ENCODE results near the gene HSPB3. TPM values are rescaled to one million over a fixed set of nuclear protein-coding genes. Genes with fewer than 3 reads are reported as not detected.

The HSPB3 gene
- total RNA-seq, 2 experiments from 2014 or later: not detected

- H3K4me3 Mint-ChIP-seq: no peak overlapping the region
- H3K27ac Mint-ChIP-seq: no peak overlapping the region
- Histone ChIP-seq H3K36me3 (ENCODE audit: insufficient read depth, low read length) (no peaks in the 10 kb centered on the region), H3K9me3 (ENCODE audit: control insufficient read depth in 1 of 2, insufficient read depth in 1 of 2, low read length in 2 of 2) (no peaks in the 10 kb centered on the region), H3K4me1 (ENCODE audit: insufficient read depth, low read length) (no peaks in the 10 kb centered on the region), H3K4me3 (ENCODE audit: low read length) (no peak overlapping the region), H3K27ac (ENCODE audit: low read depth in 1 of 2, low read length in 2 of 2) (no peak overlapping the region), H3K27me3 (ENCODE audit: control insufficient read depth in 1 of 2, insufficient read depth in 2 of 2, low read length in 2 of 2) (peaks cover 0 to 3% of the 10 kb centered on the region in 2 experiments)
- H3K36me3 Mint-ChIP-seq (ENCODE audit: low read depth): no peaks in the 10 kb centered on the region
- H3K4me1 Mint-ChIP-seq (ENCODE audit: low read depth): no peaks in the 10 kb centered on the region
- ATAC-seq (ENCODE audit: poor library complexity) (no peak), DNase-seq (no peak)
- POLR2A ChIA-PET: no interaction called here
- peaks cover 9% of the 10 kb centered on the region for H3K27me3 Mint-ChIP-seq
- no peak for TF ChIP-seq CTCF (IDR thresholded peaks at IDR 0.05)
- CTCF ChIA-PET: no interaction called here
- intact Hi-C loops (cut with DNase I, micrococcal nuclease): no loop called here
- H3K9me3 Mint-ChIP-seq: no peaks in the 10 kb centered on the region
These were observed 5.6 kb upstream of the HSPB3 start for GRCh38 chr5:54449923-54450322.

DNA sequence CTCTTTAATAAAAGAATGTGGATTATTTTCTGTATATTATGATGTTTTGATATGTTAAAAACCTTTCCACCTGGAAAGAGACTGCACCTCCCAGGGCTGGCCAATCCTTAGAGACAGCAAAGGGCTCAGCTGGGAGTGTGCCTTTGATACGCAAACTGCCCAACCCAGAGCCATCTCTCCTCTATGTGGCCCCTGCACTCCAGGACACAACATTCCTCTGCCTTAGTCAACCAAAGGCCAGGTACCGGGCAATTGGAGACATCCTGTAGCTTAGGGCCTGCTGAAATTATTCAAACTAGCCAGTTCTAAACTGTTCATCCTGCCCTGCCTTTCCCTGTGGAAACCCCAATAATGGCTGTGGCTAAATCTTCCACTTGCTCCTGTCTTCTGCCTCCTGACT lies 5.0 kb upstream of the HSPB3 start:
- H3K4me1 ChIP-seq (ENCODE audit: insufficient read depth, low read length): no peaks in the 10 kb centered on the region
- H3K36me3 ChIP-seq (ENCODE audit: insufficient read depth, low read length): no peaks in the 10 kb centered on the region
- H3K4me3 ChIP-seq (ENCODE audit: low read length): no peak overlapping the region
- TF ChIP-seq CTCF (IDR thresholded peaks at IDR 0.05): no peak
- H3K9me3 ChIP-seq (ENCODE audit: control insufficient read depth in 1 of 2, insufficient read depth in 1 of 2, low read length in 2 of 2): no peaks in the 10 kb centered on the region
- ChIA-PET CTCF (no interaction called here), POLR2A (no interaction called here)
- no peak overlapping the region for H3K27ac Mint-ChIP-seq
- H3K9me3 Mint-ChIP-seq: no peaks in the 10 kb centered on the region
- ATAC-seq (ENCODE audit: poor library complexity) (no peak), DNase-seq (no peak)
- no peak overlapping the region for H3K27ac ChIP-seq (ENCODE audit: low read depth in 1 of 2, low read length in 2 of 2)
- H3K27me3 Mint-ChIP-seq: peaks cover 15% of the 10 kb centered on the region
- H3K4me3 Mint-ChIP-seq: no peak overlapping the region
- intact Hi-C loops (cut with DNase I, micrococcal nuclease): no loop called here
- H3K36me3 Mint-ChIP-seq (ENCODE audit: low read depth): no peaks in the 10 kb centered on the region
- peaks cover 0 to 6% of the 10 kb centered on the region in 2 experiments for H3K27me3 ChIP-seq (ENCODE audit: control insufficient read depth in 1 of 2, insufficient read depth in 2 of 2, low read length in 2 of 2)
- no peaks in the 10 kb centered on the region for H3K4me1 Mint-ChIP-seq (ENCODE audit: low read depth)

DNA sequence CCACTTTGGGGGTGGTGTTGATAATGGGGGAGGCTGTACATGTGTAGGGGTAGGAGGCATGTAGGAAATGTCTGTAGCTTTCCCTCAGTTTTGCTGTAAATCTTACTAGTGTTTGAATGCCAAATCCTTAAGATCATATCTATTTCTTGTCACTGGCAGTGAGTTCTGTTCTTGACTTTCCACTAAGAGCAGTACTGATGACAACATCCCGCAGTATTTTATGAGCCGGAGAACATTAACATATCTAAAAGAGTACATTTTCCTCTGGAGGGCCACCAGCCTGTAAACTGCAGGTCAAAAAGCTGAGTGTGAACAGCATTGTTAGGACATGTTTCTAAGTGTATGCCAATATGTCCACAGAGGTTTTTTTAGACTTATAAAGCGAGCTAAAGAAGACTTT lies 2.5 kb upstream of the HSPB3 start:
- Histone ChIP-seq H3K36me3 (ENCODE audit: insufficient read depth, low read length) (no peaks in the 10 kb centered on the region), H3K27ac (ENCODE audit: low read depth in 1 of 2, low read length in 2 of 2) (no peak overlapping the region), H3K4me1 (ENCODE audit: insufficient read depth, low read length) (no peaks in the 10 kb centered on the region), H3K4me3 (ENCODE audit: low read length) (no peak overlapping the region), H3K27me3 (ENCODE audit: control insufficient read depth in 1 of 2, insufficient read depth in 2 of 2, low read length in 2 of 2) (peaks cover 0 to 10% of the 10 kb centered on the region in 2 experiments), H3K9me3 (ENCODE audit: control insufficient read depth in 1 of 2, insufficient read depth in 1 of 2, low read length in 2 of 2) (no peaks in the 10 kb centered on the region)
- no peak overlapping the region for H3K4me3 Mint-ChIP-seq
- peaks cover 19% of the 10 kb centered on the region for H3K27me3 Mint-ChIP-seq
- no peak overlapping the region for H3K27ac Mint-ChIP-seq
- DNase-seq: no peak
- no peak for TF ChIP-seq CTCF (IDR thresholded peaks at IDR 0.05)
- intact Hi-C loops (cut with DNase I, micrococcal nuclease): no loop called here
- CTCF ChIA-PET: no interaction called here
- no peaks in the 10 kb centered on the region for H3K36me3 Mint-ChIP-seq (ENCODE audit: low read depth)
- ATAC-seq (ENCODE audit: poor library complexity): no peak
- H3K9me3 Mint-ChIP-seq: no peaks in the 10 kb centered on the region
- no peaks in the 10 kb centered on the region for H3K4me1 Mint-ChIP-seq (ENCODE audit: low read depth)
- POLR2A ChIA-PET: interaction anchor here (0.9 kb wide), 1 partner anchor 12 kb away, joined by 3 read pairs; no protein-coding TSS in a partner anchor

Measured in CD4-positive, alpha-beta T cell (primary cell).